Hepatocyte (in vitro differentiated cells): Measurements from ENCODE around the gene MKI67.

Experiments
- EZH2 ChIP-seq: fragments of 200-600 bp; sonication (generic); IDR thresholded peaks from 2 replicates; pipeline ENCODE4 v1.6.1; 2016; ENCODE audit warnings: antibody characterized with exemption, mild to moderate bottlenecking, borderline replicate concordance
- TF ChIP-seq, protein P1 (sequence below): fragments of 200-600 bp; sonication (generic); IDR thresholded peaks from 2 replicates; pipeline ENCODE4 v1.5.1; 2016; ENCODE audit warnings: antibody characterized with exemption, mild to moderate bottlenecking; ENCODE audit not compliant: poor library complexity

DNA sequence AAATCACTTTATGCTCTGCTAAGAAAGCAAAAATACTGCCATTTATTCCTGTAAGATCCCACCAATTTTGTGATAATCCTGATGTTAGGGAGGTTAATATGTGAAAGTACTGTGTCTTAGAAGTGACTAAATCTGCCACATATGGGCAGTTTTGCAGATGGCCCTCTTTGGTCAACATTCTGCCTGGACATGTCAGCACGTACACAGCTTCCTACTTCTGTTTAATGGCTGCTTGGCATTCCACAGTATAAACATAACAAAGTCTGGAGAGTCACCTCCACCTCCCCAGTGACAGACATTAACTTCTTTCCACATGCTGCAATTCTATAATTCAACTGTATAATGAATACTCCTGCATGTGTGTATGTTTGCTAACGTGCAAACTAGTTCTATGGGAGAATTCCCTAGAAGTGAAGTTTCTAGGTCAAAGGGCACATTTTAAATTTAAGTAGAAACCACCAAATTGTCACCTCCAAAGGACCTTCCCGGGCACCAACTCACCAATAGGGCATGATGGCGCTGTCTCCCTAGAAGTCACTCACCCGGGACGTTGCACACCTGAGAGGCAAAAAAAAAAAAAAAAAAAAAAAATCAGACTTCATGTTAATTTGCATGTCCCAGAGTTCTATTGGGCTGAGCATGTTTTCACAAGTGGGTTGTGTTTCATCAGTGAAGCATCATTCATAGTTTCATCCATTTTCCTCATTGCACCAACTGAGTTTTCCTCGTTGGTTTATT is 38.9 kb downstream of the MKI67 start:
- TF ChIP-seq, protein P1, sequence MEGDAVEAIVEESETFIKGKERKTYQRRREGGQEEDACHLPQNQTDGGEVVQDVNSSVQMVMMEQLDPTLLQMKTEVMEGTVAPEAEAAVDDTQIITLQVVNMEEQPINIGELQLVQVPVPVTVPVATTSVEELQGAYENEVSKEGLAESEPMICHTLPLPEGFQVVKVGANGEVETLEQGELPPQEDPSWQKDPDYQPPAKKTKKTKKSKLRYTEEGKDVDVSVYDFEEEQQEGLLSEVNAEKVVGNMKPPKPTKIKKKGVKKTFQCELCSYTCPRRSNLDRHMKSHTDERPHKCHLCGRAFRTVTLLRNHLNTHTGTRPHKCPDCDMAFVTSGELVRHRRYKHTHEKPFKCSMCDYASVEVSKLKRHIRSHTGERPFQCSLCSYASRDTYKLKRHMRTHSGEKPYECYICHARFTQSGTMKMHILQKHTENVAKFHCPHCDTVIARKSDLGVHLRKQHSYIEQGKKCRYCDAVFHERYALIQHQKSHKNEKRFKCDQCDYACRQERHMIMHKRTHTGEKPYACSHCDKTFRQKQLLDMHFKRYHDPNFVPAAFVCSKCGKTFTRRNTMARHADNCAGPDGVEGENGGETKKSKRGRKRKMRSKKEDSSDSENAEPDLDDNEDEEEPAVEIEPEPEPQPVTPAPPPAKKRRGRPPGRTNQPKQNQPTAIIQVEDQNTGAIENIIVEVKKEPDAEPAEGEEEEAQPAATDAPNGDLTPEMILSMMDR = no peak
- no peak for TF ChIP-seq EZH2
